OCI-LY3 (cell line): ENCODE results near the gene CTNNA3.

Source experiments
- H2AFZ ChIP-seq: fragments of 200-600, 300-600 bp; shearing (Covaris generic); 2 replicates; pipeline ENCODE4 v1.6.0; 2014; ENCODE audit warnings: antibody characterized with exemption, low read depth, low read length
- H3K27ac ChIP-seq: fragments of 200-600, 300-600 bp; sonication (generic); 2 replicates; pipeline ENCODE4 v1.5.1; 2014; ENCODE audit warnings: mild to moderate bottlenecking, low read length, moderate library complexity, mixed read lengths
- H3K27me3 ChIP-seq: fragments of 200-600, 300-600 bp; sonication (generic); 2 replicates; pipeline ENCODE4 v1.6.1; 2014; ENCODE audit warnings: low read depth, low read length, mixed read lengths
- H3K36me3 ChIP-seq: fragments of 200-600, 300-600 bp; sonication (generic); replicated peaks from 2 replicates; pipeline ENCODE3; 2014; ENCODE audit warnings: low read depth, low read length, mixed read lengths
- H3K4me1 ChIP-seq: fragments of 300-600, 200-600 bp; sonication (generic); 2 replicates; pipeline ENCODE4 v1.6.1; 2014; ENCODE audit warnings: low read length, mixed read lengths
- H3K4me2 ChIP-seq: fragments of 200-600, 300-600 bp; sonication (generic); 2 replicates; pipeline ENCODE4 v1.6.1; 2014; ENCODE audit warnings: low read length, mixed read lengths
- H3K4me3 ChIP-seq: fragments of 300-600, 200-600 bp; sonication (generic); 2 replicates; pipeline ENCODE4 v1.5.1; 2014; ENCODE audit warnings: antibody characterized with exemption, mild to moderate bottlenecking, low read length, moderate library complexity
- H3K79me2 ChIP-seq: fragments of 300-600, 200-600 bp; shearing (Covaris generic); 2 replicates; pipeline ENCODE4 v1.6.1; 2014; ENCODE audit warnings: mild to moderate bottlenecking, low read length, mixed read lengths
- H3K9ac ChIP-seq: fragments of 300-600, 200-600 bp; shearing (Covaris generic); 2 replicates; pipeline ENCODE4 v1.6.0; 2014; ENCODE audit warnings: mild to moderate bottlenecking, low read length, moderate library complexity
- H3K9me3 ChIP-seq: fragments of 200-600, 300-600 bp; shearing (Covaris generic); 2 replicates; pipeline ENCODE4 v1.6.1; 2014; ENCODE audit warnings: low read length, mixed read lengths; ENCODE audit not compliant: insufficient read depth
- H4K20me1 ChIP-seq: fragments of 200-600, 300-600 bp; sonication (generic); 2 replicates; pipeline ENCODE4 v1.6.1; 2016; ENCODE audit warnings: low read length, mixed read lengths; ENCODE audit not compliant: insufficient read depth
- CTCF ChIP-seq: fragments of 200-600, 300-600 bp; sonication (generic); IDR thresholded peaks from 2 replicates; pipeline ENCODE4 v1.5.1; 2014; ENCODE audit warnings: antibody characterized with exemption, low read length, low read depth
- EZH2phosphoT487 ChIP-seq: fragments of 200-600 bp; shearing (Covaris generic); IDR thresholded peaks from 2 replicates; pipeline ENCODE4 v1.6.1; 2018; ENCODE audit warnings: antibody characterized with exemption, mixed run types, low read depth

Gene CTNNA3

DNA sequence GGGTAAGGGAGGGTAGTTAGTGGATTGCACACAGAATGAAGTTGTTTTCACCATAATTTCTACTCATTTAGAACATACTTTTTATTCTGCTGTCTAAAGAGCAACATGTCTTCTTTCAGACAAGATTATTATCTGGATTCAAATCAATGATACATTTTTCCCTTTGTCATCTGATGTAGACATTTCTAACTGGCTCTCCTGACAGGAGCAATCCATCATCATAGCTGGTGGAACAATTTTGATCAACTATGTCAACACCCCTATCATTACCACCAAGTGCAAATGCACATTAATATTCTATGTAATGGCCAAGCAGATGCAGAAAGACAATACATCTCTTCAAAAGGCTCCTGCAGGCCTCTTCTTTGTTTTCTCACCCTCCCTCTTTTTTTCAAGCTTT, 1443.0 kb downstream of the CTNNA3 start:
- H3K9ac ChIP-seq: no peak overlapping the region
- no peaks in the 10 kb centered on the region for H3K79me2 ChIP-seq
- H3K4me3 ChIP-seq: no peak overlapping the region
- no peaks in the 10 kb centered on the region for H3K9me3 ChIP-seq
- H3K27me3 ChIP-seq: no peaks in the 10 kb centered on the region
- no peak overlapping the region for H3K4me2 ChIP-seq
- no peak overlapping the region for H3K27ac ChIP-seq
- no peak overlapping the region for H2AFZ ChIP-seq
- no peak for TF ChIP-seq CTCF
- no peak for TF ChIP-seq EZH2phosphoT487
- H3K36me3 ChIP-seq: no peaks in the 10 kb centered on the region
- H3K4me1 ChIP-seq: peaks cover 2% of the 10 kb centered on the region
- no peaks in the 10 kb centered on the region for H4K20me1 ChIP-seq

GRCh38 chr10:66246177-66246576, 1449.8 kb downstream of the CTNNA3 start:
- Histone ChIP-seq H3K36me3 (no peaks in the 10 kb centered on the region), H3K4me2 (no peak overlapping the region), H3K79me2 (no peaks in the 10 kb centered on the region), H3K4me3 (no peak overlapping the region), H2AFZ (no peak overlapping the region), H4K20me1 (no peaks in the 10 kb centered on the region), H3K9me3 (no peaks in the 10 kb centered on the region), H3K27me3 (no peaks in the 10 kb centered on the region), H3K4me1 (no peaks in the 10 kb centered on the region), H3K27ac (no peak overlapping the region), H3K9ac (no peak overlapping the region)
- no peak for TF ChIP-seq EZH2phosphoT487
- no peak for TF ChIP-seq CTCF

GRCh38 chr10:66244953-66245352, 1451.0 kb downstream of the CTNNA3 start:
- TF ChIP-seq EZH2phosphoT487: no peak
- no peak for TF ChIP-seq CTCF
- no peaks in the 10 kb centered on the region for H3K36me3 ChIP-seq
- no peak overlapping the region for H3K4me3 ChIP-seq
- no peaks in the 10 kb centered on the region for H3K27me3 ChIP-seq
- H3K4me1 ChIP-seq: no peaks in the 10 kb centered on the region
- no peak overlapping the region for H3K4me2 ChIP-seq
- no peaks in the 10 kb centered on the region for H3K9me3 ChIP-seq
- no peak overlapping the region for H3K27ac ChIP-seq
- no peak overlapping the region for H3K9ac ChIP-seq
- H2AFZ ChIP-seq: no peak overlapping the region
- H4K20me1 ChIP-seq: no peaks in the 10 kb centered on the region
- H3K79me2 ChIP-seq: no peaks in the 10 kb centered on the region

GRCh38 chr10:66242885-66243284, 1453.1 kb downstream of the CTNNA3 start:
- Histone ChIP-seq H3K36me3 (no peaks in the 10 kb centered on the region), H2AFZ (no peak overlapping the region), H3K27ac (no peak overlapping the region), H3K27me3 (no peaks in the 10 kb centered on the region), H3K4me1 (no peaks in the 10 kb centered on the region), H3K9ac (no peak overlapping the region), H3K4me2 (no peak overlapping the region), H3K79me2 (no peaks in the 10 kb centered on the region), H3K9me3 (no peaks in the 10 kb centered on the region), H4K20me1 (no peaks in the 10 kb centered on the region), H3K4me3 (no peak overlapping the region)
- no peak for TF ChIP-seq EZH2phosphoT487
- TF ChIP-seq CTCF: no peak
